Activated T-cell treated with anti-CD3 and anti-CD28 coated beads, Interleukin-2, amount 50 U/mL, for 48 hours (primary cell): ENCODE results near the gene TBC1D22A.
A peak's percentile ranks its signal among the peaks of the same experiment; 100 is the strongest.

Experiments
- DNase-seq, 2 experiments: peaks; one replicate each; pipeline ENCODE4 v3.0.0-alpha.2; 2020

Gene TBC1D22A

DNA sequence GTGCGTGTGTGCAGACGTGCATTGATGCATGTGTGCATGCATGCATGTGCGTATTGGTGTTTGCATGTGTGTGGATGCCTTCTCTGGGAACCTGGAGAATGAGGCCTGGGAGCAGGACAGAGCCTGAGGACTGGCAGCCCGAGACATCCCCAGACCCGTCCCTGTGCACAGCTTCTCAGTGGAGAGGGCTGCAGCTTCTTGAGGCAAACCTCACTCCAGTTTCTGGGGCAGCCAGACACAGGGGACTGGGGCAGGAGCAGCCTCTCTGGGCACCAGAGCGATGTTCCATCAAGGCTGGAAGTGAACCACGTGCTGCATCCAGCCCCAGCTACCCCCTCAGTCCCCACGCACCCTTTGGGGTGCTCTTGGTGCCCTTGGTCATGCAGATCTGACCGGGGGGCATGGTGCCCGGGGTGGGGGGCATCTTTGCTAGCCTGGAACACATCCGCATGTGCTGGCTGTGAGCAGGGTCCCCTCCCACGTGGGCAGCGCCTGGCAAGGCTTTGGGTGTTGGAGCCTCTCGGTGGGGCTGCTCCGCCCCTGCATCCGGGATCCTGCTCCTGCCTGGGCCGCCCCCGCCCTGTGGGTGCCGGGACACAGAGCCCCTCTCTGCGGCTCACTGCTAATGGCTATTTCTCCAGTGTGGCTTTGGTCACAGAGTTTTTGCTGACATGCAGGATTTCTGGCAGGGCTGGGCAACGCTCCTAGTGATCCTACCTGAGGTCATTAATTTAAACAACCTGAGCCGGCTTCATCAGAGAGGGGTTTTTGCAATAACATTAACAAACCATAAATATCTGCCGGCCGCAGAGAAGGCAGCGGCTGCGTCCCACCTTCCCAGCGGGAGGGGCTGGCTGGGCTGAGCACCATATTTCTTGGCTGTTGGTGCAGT lies 434.7 kb downstream of the TBC1D22A start:
- peak; percentile 4 to 12 for DNase-seq

DNA sequence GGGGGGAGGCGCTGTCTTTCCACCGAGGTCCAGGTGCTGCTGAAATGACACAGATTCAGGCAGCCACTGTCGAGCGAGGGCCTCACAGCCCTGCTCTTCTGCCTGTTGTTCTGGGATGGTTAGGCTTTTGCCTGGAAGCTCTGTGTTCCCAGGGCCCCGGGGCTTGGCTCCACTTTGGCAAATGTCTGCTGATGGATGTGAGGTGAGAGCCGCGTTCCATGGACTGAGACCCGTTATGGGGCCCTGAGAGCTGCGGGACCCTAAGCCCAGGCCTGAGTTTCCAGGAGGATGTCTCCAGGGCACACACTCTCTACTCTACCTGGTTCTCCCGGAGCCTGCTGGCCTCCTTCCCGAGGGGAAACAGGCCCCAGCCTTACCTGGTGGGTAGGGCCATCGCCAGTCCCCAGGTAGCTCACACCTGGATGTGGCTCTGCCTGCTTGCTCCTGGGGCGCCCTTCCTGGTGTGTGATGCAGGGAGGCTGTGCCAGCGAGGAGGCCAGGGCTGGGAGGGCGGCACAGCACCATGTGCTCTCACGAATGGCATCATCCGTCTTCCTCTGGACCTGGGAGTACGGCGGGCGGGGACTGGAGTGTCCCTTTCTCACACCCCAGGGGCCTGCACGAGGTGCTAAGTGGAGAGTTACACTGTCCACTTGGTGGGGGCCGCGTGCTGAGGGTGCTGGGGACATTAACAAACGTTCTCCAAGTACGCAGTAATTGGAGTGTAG lies 435.5 kb downstream of the TBC1D22A start:
- peak; percentile 5 to 11 for DNase-seq

DNA sequence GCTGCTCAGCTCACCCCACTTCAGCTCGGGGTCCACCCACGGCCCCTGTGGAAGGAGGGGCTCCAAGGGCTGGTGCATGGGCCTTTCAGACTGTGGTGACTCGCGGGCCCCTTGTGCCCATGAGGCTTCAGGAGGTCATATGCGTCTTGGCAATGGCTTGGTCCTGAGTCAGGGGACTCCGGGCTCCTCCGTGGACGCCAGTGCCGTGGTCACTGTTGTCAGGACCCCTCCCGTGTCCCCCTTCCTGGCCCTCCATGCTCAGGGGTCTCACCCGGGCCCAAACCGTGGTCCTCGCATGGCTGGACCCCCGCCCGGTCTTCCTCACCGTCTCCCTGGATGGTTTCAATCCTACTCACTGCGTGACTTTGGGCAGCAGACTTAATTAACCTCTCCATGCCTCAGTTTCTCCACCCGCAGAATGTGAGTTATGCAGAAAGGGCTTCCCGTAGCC lies 436.4 kb downstream of the TBC1D22A start:
- DNase-seq = peak; percentile 8 to 12

DNA sequence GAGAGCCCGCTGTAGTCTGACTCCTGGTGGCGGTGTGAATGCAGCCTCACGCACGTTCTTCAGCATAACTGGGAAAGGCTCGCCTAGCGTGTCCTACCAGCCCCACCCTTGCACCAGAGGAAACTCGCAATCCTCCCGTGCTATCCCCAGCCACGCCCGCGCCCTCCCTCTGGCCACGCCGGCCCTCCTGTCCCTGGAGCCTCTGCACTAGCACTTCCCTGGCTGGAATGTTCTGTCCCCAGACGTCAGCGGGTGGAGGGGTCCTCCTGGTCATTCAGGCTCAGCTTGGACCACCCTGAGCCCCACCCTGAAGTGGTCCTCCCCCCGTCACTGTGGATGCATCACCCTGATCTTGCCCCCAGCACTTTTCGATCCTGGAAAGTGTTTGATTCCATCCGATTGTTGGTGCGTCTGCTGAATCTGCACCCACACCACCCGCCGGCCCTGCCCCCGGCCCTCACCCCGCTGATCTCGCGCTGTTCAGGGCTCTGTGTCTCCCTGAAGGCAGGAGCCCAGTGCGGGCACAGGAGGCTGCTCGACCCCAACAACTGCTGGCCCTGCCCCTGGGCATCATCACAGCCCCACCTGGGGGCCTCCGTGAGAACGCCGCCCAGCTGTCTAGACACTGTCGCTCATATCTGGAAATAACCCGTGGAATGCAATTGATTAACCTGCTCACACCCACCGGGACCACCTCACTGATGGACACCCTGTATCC lies 437.0 kb downstream of the TBC1D22A start:
- peak; percentile 4 to 14 for DNase-seq

DNA sequence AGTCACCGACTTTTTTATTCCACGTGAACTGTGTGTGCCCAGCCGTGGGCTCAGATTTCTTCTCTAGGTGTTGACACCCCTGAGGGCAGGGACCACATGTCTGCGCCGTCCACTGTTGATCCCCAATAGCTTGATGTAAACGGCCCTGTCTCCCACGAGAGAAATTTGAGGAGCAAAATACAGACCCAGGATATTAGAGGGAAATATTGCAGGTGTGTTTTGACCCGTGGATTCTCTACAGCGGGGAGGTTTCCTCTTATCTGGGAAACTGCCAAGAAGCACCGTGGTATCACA lies 437.5 kb downstream of the TBC1D22A start:
- peak in 1 of 2 experiments; percentile 9 for DNase-seq

DNA sequence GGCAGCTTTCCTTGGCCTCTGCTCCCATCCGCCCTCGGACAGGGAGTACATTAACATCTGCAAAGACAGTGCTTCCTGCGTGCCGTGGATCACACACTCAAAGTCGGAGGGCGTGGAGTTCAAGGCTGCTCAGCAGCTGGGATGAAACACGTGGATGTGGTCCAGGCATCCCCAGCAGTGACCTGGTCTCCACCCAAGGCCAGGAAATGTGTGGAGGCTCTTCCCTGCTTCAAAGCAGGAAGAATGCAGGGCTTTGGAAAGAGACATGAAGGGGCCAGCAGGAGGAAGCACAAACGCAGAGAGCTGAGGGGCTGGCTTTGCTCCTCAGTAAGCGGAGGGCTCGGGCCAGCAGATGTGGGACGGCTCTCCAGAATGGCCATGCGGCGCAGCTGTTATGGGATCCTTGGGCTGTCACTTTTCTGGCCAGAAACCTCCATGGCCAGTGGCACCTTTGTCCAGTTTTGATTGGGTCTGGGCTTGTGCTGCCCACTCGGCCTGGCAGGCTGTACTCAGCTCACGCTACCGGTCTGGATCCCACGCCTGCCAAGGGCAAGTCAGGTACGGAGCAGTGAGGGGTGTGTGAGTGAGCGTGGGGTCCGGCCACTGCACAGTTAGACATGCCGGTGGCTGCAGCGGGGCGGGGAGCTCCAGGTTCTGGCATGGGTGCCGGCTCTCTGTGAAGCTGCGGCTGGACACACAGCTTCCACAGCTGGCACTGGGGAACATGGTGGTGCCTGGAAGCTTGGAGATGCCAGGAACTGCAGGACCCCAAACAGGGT lies 438.0 kb downstream of the TBC1D22A start:
- peak; percentile 6 to 9 for DNase-seq

DNA sequence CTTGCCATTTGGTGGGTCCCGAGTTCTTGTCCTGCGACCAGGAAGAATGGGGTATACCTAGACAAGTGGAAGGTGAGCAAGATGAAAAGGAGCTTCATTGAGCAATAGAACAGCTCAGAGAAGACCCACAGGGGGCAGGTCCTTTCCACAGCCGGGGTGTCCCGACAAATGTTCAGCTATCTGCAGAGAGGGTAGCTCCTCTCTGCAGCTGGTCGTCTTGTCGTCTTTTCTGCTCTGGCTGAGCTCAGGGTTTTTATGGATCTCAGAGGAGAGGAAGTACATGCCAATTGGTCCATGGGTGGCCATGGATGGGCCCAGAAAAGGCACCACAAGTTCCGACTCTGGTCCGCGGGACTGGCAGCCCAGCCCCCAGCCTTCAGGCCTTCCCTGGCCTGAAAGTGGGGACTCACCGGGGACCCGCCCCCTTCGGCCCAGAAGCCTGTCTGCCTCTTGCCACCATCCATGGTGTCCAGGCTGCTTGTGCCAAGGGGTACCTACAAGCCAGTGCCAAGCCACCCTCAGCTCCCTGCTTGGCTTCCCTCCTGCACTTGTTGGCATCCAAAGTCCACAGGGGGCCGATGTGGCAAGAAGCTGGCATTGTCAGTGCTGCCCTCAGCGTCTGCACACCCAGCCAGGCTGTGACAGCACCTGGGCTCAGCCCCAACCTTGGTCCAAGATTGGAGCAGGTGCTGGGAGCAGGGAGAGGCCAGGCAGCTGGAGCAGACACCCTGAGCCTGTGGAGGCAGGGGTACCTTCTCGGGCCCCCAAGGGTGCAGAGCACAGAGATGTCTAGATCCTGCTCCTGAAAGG lies 438.9 kb downstream of the TBC1D22A start:
- DNase-seq = peak; percentile 12 to 13

DNA sequence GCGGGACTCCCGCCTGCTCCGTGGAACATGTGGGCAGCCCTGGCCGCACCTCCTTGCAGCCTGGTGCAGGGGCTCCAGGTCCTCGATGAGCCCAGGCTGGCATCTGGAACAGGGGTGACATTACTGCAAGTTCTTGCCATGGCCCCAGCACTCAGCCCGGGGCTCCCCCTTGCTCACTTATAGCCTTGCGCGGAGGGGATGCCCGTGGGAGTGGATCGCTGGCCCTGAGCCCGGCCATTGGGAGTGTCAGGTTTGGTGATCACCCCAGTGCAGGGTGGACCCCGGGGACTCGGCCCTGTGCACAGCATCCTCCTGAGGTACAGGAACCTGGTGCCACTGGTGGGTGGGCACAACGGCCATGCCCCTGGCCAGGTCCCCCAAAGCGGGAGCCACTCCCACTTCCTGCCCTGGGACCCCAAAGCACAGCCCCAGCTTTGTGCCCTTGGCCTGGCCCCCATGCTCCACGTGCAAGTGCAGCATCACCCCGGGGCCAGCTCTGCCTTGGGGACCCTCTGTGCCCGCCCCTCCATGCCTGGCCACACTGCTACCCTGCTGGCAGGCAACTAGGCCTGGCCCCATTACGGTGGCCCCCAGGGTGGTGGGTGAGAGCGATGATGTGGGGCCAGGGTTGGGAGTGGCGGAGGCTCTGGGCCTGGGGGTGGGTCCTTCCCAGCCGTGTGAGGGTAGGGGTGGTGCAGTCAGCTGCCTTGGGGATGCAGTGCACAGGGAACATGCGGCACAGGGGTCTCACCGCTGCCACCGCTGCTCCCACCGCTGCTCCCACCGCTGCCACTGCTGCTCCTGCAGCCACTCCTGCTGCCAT lies 439.8 kb downstream of the TBC1D22A start:
- DNase-seq = peak; percentile 12 to 14

DNA sequence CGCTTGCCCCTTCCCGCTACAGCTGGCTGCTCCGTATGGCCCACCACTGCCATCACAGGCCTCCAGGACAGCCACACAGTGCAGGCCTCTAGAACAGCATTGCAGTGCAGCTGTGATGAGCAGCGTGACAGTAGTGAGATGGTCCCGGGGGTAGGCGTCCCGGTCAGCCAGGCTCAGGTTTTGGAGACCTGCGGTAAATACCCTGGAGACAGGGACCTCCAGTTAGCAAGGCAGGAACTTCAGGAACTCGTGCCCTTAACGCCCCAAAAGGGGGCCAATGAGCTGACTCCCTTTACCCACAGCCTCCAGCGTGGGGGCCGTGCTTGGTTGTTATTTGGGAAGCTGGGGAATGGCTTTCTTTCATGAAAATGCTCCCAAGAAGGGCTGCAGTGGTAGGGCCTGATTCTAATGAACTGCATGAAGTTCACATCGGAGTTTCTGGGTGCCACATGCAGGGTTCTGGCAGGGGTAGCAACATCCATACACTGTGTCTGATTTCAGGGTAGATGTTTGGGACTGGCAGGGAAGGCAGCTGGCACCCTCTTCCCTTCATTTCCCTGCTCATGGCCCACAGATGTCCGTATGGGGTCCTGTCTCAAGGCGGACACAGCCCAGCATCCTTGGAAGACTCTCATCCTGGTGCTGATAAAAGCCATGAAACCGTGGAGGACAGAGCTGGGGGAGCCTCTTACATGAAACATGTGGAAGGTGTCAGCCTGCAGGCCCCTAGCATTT lies 440.5 kb downstream of the TBC1D22A start:
- peak; percentile 9 to 13 for DNase-seq

DNA sequence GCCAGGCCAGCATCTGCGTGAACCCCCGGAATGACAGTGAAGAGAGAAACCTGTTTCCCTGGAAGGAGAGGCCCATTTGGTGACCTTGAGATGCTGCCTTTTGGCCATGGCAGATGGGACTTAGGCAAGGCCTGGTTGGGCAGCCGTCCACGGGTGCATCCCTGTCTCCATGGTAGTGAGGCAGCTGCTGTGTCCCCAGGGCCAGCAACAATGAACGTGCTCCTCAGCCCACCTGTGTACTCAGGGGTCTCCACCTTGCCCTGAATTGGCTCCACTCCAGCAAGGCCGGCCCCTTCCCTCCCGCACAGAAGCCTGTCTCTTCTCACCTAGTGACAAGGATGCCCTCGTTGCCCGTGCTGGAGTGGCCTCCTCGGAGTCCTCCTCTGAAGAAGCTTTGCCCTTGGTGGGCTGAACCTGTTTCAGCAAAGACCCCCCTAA lies 441.1 kb downstream of the TBC1D22A start:
- DNase-seq = peak; percentile 9 to 10

DNA sequence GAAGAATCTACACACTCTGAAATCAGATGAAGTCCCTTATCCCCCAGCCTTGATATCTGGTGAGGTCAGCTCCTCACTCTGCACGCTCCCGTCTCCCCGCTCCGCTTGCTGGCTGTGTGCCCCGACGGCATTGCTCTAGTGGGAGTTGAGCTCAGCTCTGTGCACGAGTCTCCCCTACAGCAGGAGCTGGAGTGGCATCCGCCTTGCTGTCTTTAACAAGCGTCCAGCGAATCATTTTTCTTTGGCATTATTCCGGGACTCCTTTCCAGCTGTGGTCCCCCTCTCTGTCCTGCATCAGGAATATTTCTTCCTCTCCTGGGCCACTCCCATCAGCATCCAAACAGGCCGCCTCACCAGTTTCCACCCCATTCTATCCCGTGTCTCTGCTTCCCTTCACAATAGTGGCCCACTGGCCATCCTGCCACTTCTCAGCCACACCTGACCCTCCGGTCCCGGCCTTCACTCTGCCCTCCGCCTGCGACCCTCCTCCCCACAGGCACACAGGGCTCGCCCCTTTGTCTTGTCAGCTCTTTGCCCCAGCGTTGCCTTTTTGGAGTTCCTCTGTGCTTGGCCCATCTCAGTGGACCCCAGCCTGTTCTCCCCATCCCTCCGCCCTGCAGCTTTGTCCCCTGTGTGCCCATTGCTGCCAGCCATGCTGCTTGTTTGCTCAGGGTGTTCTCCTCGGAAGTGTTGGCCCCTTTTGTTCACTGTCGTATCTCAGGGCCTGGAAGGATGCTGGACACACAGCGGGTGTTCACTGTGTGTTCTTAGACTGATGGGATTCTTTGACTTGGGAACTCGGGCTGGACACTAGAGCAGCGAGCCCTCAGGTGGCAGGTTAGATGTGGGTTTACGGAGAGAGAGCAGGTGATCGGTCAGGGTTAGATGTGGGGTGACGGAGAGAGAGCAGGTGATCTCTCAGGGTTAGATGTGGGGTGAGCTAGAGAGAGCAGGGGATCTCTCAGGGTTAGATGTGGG lies 441.8 kb downstream of the TBC1D22A start:
- DNase-seq = peak in 1 of 2 experiments; percentile 7

DNA sequence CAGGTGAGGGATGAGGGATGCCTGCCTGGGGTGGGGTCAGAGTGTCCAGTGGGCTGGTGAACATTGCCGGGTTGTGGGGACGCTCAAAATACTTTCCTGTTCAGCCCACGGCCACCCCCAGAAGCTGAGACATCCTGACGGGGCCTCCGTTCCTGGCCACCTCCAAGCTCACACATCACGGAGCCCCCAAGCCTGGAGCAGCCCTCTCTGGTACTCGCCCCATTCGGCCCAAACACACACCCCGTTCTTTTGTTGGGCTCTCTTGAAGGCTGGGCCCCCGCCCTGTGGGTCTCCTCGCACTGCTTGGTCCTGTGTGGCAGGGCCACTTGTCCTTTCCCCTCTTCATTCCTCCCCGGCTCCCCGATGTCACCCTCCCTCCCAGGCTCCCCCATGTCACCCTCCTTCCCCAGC lies 442.6 kb downstream of the TBC1D22A start:
- peak in 1 of 2 experiments; percentile 9 for DNase-seq

DNA sequence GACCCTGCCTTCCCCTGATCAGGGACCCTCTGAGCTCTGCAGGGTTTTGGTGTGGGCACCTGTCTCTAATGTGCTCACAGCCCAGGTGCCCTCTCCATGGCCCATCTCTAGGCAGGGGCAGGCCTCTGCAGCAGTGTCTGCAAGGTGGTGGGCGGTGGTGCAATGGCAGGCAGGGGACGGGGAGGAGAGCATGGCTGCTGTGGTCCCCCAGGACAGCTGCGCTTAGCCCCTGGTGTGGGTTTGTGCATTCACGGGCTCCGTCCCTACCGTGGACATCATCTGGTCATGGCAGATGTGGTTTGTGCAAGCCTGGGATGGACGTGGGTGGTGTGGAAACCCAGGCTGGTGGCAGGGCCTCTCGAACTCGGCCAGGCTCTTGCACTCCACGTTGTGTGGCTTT lies 443.1 kb downstream of the TBC1D22A start:
- peak; percentile 9 to 10 for DNase-seq

DNA sequence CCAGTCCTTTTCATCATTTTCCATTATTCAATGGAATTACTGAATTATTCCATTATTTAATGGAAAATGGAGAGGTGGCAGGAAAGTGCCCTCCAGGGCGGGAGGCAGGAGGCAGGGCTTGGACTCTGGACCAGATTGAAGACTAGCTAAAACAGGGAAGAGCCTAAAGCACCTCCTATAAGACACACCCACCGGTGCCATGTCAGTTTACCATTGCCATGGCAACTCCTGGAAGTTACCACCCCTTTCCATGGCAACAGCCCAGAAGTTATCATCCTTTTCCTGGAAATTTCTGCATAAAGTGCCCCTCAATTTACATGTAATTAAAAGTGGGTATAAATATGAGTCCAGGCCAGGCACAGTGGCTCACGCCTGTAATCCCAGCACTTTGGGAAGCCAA lies 443.7 kb downstream of the TBC1D22A start:
- no peak for DNase-seq

DNA sequence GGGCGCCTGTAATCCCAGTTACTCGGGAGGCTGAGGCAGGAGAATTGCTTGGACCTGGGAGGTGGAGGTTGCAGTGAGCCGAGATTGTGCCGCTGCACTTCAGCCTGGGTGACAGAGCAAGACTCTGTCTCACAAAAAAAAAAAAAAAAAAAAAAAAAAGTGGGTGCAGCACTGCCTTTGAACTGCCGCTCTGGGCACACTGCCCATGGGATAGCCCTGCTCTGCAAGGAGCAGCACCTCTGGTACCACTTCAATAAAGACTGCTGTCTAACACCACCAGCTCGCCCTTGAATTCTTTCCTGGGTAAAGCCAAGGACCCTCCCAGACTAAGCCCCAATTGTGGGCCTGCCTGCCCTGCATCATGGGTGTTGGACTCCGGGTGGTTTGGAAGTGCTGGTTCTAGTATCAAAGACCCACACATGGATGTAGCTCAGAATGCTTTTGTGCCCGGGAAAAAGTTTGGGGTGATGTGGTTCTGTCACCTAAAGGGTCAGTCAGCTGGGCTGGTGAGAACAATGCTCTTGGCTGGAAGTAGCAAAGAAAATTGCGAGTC lies 444.3 kb downstream of the TBC1D22A start:
- DNase-seq = peak in 1 of 2 experiments; percentile 7

DNA sequence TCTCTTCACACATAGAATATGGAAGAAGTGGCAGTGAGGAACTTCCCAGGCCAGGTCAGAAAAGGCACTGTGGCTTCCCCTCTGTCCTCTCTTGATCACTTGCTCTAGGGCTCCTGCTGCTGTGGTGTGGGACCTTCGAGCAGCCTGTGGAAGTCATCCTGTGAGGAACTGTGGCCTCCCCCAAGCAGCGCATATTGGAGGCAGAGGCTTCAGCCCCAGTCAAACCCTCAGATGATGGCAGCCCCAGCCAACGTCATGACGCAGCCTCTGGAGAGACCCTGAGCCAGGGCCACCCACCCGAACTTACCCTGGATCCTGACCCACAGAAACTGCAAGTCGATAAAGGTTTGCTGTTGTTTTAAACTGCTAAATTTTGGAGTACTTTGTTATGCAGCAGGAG lies 444.9 kb downstream of the TBC1D22A start:
- DNase-seq = peak in 1 of 2 experiments; percentile 4

DNA sequence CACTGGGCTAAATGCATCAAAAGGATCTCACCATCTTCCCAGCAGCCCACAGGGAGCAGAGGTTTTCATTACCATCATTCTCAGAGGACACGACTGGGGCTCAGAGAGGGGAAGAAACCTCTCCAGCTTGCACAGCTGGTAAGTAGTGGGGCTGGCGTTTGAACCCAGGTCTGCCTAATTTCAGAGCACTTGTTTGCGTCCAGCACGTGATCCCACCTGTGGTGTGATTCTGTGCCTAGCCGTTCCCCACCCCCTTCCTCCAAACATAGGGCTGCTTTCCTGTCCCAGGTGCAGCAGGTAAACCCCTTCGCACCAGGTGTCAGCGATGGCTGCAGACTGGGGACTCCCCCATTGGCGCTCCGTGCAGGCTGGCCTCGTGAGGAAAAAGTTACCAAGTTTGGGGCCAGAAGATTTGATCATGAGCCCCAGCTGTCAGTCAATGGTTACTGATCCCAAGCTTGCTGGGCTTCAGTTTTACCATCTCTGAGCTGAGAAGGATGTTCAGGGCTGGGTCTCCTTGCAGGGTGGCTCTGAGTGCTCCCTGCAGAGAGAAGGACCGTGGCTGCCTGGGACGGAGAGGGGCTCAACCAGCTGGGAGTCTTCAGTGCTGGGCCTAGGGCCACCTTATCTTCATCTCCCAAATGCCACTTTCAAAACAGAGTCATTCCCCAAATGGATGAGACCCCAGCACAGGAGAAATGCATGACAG lies 445.6 kb downstream of the TBC1D22A start:
- peak in 1 of 2 experiments; percentile 5 for DNase-seq

DNA sequence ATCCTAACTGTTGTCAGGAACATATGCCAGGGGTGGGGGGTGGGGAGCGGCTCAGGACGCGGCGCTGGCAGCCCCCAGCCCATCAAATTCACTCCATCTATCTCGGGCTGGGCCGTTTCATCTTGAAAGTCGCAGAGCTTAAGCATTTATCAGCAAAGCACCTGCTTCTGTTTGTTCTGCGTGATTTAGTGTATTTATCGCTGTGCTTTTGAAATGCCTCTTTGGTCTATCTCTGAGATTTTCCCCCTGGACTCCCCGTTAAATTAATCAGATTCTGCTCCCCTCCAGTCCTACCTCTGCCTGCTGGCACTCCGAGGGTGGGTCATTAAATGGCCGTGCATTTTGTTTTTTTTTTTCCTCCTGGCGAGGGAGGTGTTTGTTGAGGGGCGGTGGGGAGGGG lies 446.2 kb downstream of the TBC1D22A start:
- no peak for DNase-seq
